ENCODE data around the gene RPS21. TPM values are rescaled to one million over a fixed set of nuclear protein-coding genes. Genes with fewer than 3 reads are reported as not detected.

The RPS21 gene
- total and polyA plus RNA-seq, 2 of the 4 experiments (the other 2 are of a cell fraction) = 2,710 to 4,298 TPM

DNA sequence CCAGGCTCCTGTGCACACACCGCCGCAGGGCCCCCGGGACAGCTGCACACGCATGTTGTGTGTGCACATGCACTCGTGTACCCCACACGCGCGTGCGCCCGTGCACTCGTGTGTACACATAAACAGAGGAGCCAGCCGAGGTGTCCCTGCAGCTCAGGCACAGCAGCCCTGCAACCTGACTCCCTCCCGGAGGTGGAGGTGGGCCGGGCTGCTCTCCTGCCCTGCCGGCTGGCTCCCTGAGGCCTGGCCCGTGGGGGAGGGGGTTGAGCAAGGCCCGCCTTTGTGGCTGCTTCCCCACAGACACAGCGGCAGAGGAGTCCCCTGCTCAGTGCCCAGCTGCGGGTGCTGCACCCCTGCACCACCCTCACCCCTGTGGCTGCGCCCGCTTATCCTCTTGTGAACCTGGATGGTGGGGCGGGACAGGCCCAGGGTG lies 39.8 kb downstream of the RPS21 start:
- no peak overlapping the region for H2BK120ac ChIP-seq (ENCODE audit: low read depth, low read length)
- 81% methylated on average over 12 of the region's 22 CpGs; no CpG with 5 or more reads in 1 of the 2 experiments for WGBS, 2 experiments (ENCODE audit: extremely low coverage in 2 of 2, insufficient read length in 1 of 2)
- intact Hi-C loops (cut with micrococcal nuclease) (no loop called here), dilution Hi-C loops (cut with HindIII; ENCODE audit: low sequenced_read_pairs, unreplicated experiment) (no loop called here), in situ Hi-C loops (cut with MboI; ENCODE audit: low sequenced_read_pairs) (no loop called here)
- no peak overlapping the region for H2BK15ac ChIP-seq (ENCODE audit: low read depth, low read length)
- TF ChIP-seq, protein P1, sequence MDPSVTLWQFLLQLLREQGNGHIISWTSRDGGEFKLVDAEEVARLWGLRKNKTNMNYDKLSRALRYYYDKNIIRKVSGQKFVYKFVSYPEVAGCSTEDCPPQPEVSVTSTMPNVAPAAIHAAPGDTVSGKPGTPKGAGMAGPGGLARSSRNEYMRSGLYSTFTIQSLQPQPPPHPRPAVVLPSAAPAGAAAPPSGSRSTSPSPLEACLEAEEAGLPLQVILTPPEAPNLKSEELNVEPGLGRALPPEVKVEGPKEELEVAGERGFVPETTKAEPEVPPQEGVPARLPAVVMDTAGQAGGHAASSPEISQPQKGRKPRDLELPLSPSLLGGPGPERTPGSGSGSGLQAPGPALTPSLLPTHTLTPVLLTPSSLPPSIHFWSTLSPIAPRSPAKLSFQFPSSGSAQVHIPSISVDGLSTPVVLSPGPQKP (IDR thresholded peaks at IDR 0.05; ENCODE audit: borderline replicate concordance, low read depth, low read length) = no peak
- TF ChIP-seq MXI1 (IDR thresholded peaks at IDR 0.05; ENCODE audit: borderline replicate concordance, low read depth, low read length) (no peak), NFE2L2 (IDR thresholded peaks at IDR 0.05; ENCODE audit: low read depth, low read length) (no peak), RAD21 (IDR thresholded peaks at IDR 0.05; ENCODE audit: low read length) (no peak), CEBPB (IDR thresholded peaks at IDR 0.05; ENCODE audit: low read depth, low read length) (no peak), FOS (IDR thresholded peaks at IDR 0.05; ENCODE audit: low read depth, low read length) (no peak), CHD1 (IDR thresholded peaks at IDR 0.05; ENCODE audit: low read depth, low read length) (no peak), RFX5 (IDR thresholded peaks at IDR 0.05; ENCODE audit: low read depth, low read length) (no peak), MAFK (IDR thresholded peaks at IDR 0.05; ENCODE audit: low read depth, low read length) (no peak), BHLHE40 (IDR thresholded peaks at IDR 0.05; ENCODE audit: low read depth, low read length) (no peak), RCOR1 (IDR thresholded peaks at IDR 0.05; ENCODE audit: insufficient replicate concordance, low read length) (no peak), SMC3 (IDR thresholded peaks at IDR 0.05; ENCODE audit: low read depth, low read length) (no peak), POLR2A (IDR thresholded peaks at IDR 0.05; ENCODE audit: low read depth, low read length) (no peak), MAZ (IDR thresholded peaks at IDR 0.05; ENCODE audit: borderline replicate concordance, low read depth, low read length) (no peak)
- TF ChIP-seq, protein P2, sequence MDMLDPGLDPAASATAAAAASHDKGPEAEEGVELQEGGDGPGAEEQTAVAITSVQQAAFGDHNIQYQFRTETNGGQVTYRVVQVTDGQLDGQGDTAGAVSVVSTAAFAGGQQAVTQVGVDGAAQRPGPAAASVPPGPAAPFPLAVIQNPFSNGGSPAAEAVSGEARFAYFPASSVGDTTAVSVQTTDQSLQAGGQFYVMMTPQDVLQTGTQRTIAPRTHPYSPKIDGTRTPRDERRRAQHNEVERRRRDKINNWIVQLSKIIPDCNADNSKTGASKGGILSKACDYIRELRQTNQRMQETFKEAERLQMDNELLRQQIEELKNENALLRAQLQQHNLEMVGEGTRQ (IDR thresholded peaks at IDR 0.05; ENCODE audit: low read depth, low read length) = no peak
- TF ChIP-seq, protein P3, sequence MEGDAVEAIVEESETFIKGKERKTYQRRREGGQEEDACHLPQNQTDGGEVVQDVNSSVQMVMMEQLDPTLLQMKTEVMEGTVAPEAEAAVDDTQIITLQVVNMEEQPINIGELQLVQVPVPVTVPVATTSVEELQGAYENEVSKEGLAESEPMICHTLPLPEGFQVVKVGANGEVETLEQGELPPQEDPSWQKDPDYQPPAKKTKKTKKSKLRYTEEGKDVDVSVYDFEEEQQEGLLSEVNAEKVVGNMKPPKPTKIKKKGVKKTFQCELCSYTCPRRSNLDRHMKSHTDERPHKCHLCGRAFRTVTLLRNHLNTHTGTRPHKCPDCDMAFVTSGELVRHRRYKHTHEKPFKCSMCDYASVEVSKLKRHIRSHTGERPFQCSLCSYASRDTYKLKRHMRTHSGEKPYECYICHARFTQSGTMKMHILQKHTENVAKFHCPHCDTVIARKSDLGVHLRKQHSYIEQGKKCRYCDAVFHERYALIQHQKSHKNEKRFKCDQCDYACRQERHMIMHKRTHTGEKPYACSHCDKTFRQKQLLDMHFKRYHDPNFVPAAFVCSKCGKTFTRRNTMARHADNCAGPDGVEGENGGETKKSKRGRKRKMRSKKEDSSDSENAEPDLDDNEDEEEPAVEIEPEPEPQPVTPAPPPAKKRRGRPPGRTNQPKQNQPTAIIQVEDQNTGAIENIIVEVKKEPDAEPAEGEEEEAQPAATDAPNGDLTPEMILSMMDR (conservative IDR thresholded peaks at IDR 0.05; ENCODE audit: low read depth, low read length) = no peak
- H3K23ac ChIP-seq (ENCODE audit: low read depth, low read length) = no peak overlapping the region
- H2BK20ac ChIP-seq (ENCODE audit: low read depth, low read length) = no peak overlapping the region
- H3K18ac ChIP-seq (ENCODE audit: low read depth, low read length) = no peak overlapping the region
- no peak overlapping the region for H3K56ac ChIP-seq (ENCODE audit: extremely low read depth, insufficient read depth, low read length)
- H3K4me1 ChIP-seq (ENCODE audit: control insufficient read depth, insufficient read depth, low read length) = no peaks in the 10 kb centered on the region
- peaks cover 40% of the 10 kb centered on the region for H3K27me3 ChIP-seq (ENCODE audit: control insufficient read depth, insufficient read depth, low read length)
- H3K79me1 ChIP-seq (ENCODE audit: low read depth in 1 of 2, low read length in 2 of 2) = no peaks in the 10 kb centered on the region
- BruUV-seq (replicated peaks) = no TSS peak
- no peak overlapping the region for H3K14ac ChIP-seq (replicated peaks; ENCODE audit: low read depth, low read length)
- H2AK5ac ChIP-seq (ENCODE audit: low read depth, low read length) = no peak overlapping the region
- H3K9me1 ChIP-seq (ENCODE audit: insufficient read depth, low read length) = 0 out of 2 replicates have a peak, but pooled peaks cover under 1% of the 10 kb centered on the region
- no peaks in the 10 kb centered on the region for H3K9me3 ChIP-seq (ENCODE audit: control insufficient read depth, insufficient read depth, low read length)
- no peak overlapping the region for H2AFZ ChIP-seq (replicated peaks; ENCODE audit: low read length, poor library complexity)
- no peak overlapping the region for H2AK9ac ChIP-seq (replicated peaks; ENCODE audit: low read depth, low read length, poor library complexity)
- no peak overlapping the region for H4K5ac ChIP-seq (ENCODE audit: low read depth, low read length)
- H2BK5ac ChIP-seq (ENCODE audit: low read depth, low read length, poor library complexity, severe bottlenecking) = no peak overlapping the region
- ATAC-seq (ENCODE audit: low read depth) = no peak
- ChIA-PET CTCF (no interaction called here), POLR2A (ENCODE audit: unreplicated experiment) (no interaction called here)
- no peak overlapping the region for H3K4me2 ChIP-seq (ENCODE audit: low read depth, low read length)
- no peak overlapping the region for H4K8ac ChIP-seq (ENCODE audit: low read depth in 2 of 2, low read length in 2 of 2)
- no peak overlapping the region for H4K91ac ChIP-seq (ENCODE audit: insufficient read depth, low read depth, low read length)
- no peaks in the 10 kb centered on the region for H4K20me1 ChIP-seq (ENCODE audit: insufficient read depth, low read length)
- H3K4me3 ChIP-seq (ENCODE audit: insufficient read depth, low read depth, low read length) = no peak overlapping the region
- no peak overlapping the region for H3K27ac ChIP-seq (ENCODE audit: insufficient read depth, low read length)
- H3K36me3 ChIP-seq (ENCODE audit: control insufficient read depth, insufficient read depth, low read length) = no peaks in the 10 kb centered on the region
- no peak for DNase-seq
- H3K4ac ChIP-seq (ENCODE audit: low read depth, low read length) = no peak overlapping the region
- H3K9ac ChIP-seq (ENCODE audit: low read depth, low read length) = no peak overlapping the region

All from IMR-90 (cell line).